ENCODE results near the gene CABP7. TPM values are rescaled to one million over a fixed set of nuclear protein-coding genes. Genes with fewer than 3 reads are reported as not detected.

The CABP7 gene
- total and polyA plus RNA-seq, 2 of the 13 experiments (the other 11 are each of a cell fraction or from before 2014, with no cell fraction given) = 0.08 TPM; not detected in 1

GRCh38 chr22:29720811-29721323 is 1.1 kb downstream of the CABP7 start:
- DNase-seq (ENCODE audit: low spot score) (no peak), ATAC-seq (no peak), FAIRE-seq (no peak)
- TF ChIP-seq ZNF124 (CRISPR knock-in tag; IDR thresholded peaks at IDR 0.05) (no peak), ZNF329 (CRISPR knock-in tag; IDR thresholded peaks at IDR 0.05; ENCODE audit: low read depth) (peak; percentile 72; the same call in 1 of the 2 replicates), ZNF160 (CRISPR knock-in tag; IDR thresholded peaks at IDR 0.05) (no peak)
- no peak overlapping the region for H3K9ac ChIP-seq (ENCODE audit: insufficient read depth, low read depth, low read length)
- peaks cover 25% of the 10 kb centered on the region; the same call in 1 of the 2 replicates for H4K20me1 ChIP-seq (ENCODE audit: insufficient read depth, low read length)
- peak overlapping the region; percentile 27; the same call in 1 of the 2 replicates for H3K4me2 ChIP-seq (ENCODE audit: low read depth, low read length)
- peaks cover 26 to 69% of the 10 kb centered on the region in 2 experiments for H3K27me3 ChIP-seq (ENCODE audit: control insufficient read depth in 1 of 2, insufficient read depth in 2 of 2, low read length in 2 of 2)
- POLR2A ChIA-PET = no interaction called here
- in situ Hi-C loops (cut with HindIII; ENCODE audit: extremely low pct_ligation_motif_present, low pct_unique_long_range_greater_than_20kb) = no loop called here
- no peak overlapping the region for H2AFZ ChIP-seq (ENCODE audit: low read length)
- no peaks in the 10 kb centered on the region for H3K36me3 ChIP-seq (replicated peaks in 1 of 2; ENCODE audit: control insufficient read depth in 1 of 2, insufficient read depth in 2 of 2, low read length in 2 of 2)
- peak overlapping the region in 1 of 3 experiments; percentile 40; a peak in 1 of 6 replicates for H3K4me3 ChIP-seq (replicated peaks in 1 of 3; ENCODE audit: insufficient read depth in 1 of 3, low read depth in 2 of 3, low read length in 3 of 3)
- intact Hi-C loops (cut with micrococcal nuclease; ENCODE audit: unreplicated experiment) = no loop called here
- WGBS (ENCODE audit: low lambda C conversion rate) = 8% methylated on average over 14 of the region's 53 CpGs
- H3K79me2 ChIP-seq (ENCODE audit: insufficient read depth, low read length) = no peaks in the 10 kb centered on the region
- no peak overlapping the region for H3K27ac ChIP-seq (ENCODE audit: extremely low read length, insufficient read depth, low read length)
- H3K4me1 ChIP-seq (ENCODE audit: insufficient read depth, low read length) = peaks cover 8% of the 10 kb centered on the region; the same call in 1 of the 2 replicates
- no peaks in the 10 kb centered on the region for H3K9me3 ChIP-seq (ENCODE audit: low read length)
- BruUV-seq (replicated peaks) = no TSS peak
- CTCF ChIA-PET (ENCODE audit: low intra/inter-chr PET ratio, low total read pairs) = no interaction called here

GRCh38 chr22:29722151-29722550 is 2.3 kb downstream of the CABP7 start:
- H3K9ac ChIP-seq (ENCODE audit: insufficient read depth, low read depth, low read length) = no peak overlapping the region
- no peak overlapping the region for H3K4me2 ChIP-seq (ENCODE audit: low read depth, low read length)
- no peak overlapping the region for H3K27ac ChIP-seq (ENCODE audit: extremely low read length, insufficient read depth, low read length)
- peaks cover 26 to 73% of the 10 kb centered on the region in 2 experiments for H3K27me3 ChIP-seq (ENCODE audit: control insufficient read depth in 1 of 2, insufficient read depth in 2 of 2, low read length in 2 of 2)
- FAIRE-seq (no peak), ATAC-seq (no peak), DNase-seq (ENCODE audit: low spot score) (no peak)
- no TSS peak for BruUV-seq (replicated peaks)
- no peak overlapping the region for H3K4me3 ChIP-seq (replicated peaks in 1 of 3; ENCODE audit: insufficient read depth in 1 of 3, low read depth in 2 of 3, low read length in 3 of 3)
- intact Hi-C loops (cut with micrococcal nuclease; ENCODE audit: unreplicated experiment) (no loop called here), in situ Hi-C loops (cut with HindIII; ENCODE audit: extremely low pct_ligation_motif_present, low pct_unique_long_range_greater_than_20kb) (no loop called here)
- no peak overlapping the region for H2AFZ ChIP-seq (ENCODE audit: low read length)
- ChIA-PET CTCF (ENCODE audit: low intra/inter-chr PET ratio, low total read pairs) (no interaction called here), POLR2A (no interaction called here)
- no peaks in the 10 kb centered on the region for H3K9me3 ChIP-seq (ENCODE audit: low read length)
- H4K20me1 ChIP-seq (ENCODE audit: insufficient read depth, low read length) = peaks cover 17% of the 10 kb centered on the region; the same call in 1 of the 2 replicates
- H3K4me1 ChIP-seq (ENCODE audit: insufficient read depth, low read length) = peaks cover 12% of the 10 kb centered on the region; the same call in 1 of the 2 replicates
- no peaks in the 10 kb centered on the region for H3K79me2 ChIP-seq (ENCODE audit: insufficient read depth, low read length)
- no peaks in the 10 kb centered on the region for H3K36me3 ChIP-seq (replicated peaks in 1 of 2; ENCODE audit: control insufficient read depth in 1 of 2, insufficient read depth in 2 of 2, low read length in 2 of 2)
- TF ChIP-seq PRDM10 (CRISPR knock-in tag; IDR thresholded peaks at IDR 0.05; ENCODE audit: low read depth) (no peak), ZNF253 (CRISPR knock-in tag; IDR thresholded peaks at IDR 0.05; ENCODE audit: borderline replicate concordance) (no peak), ZNF362 (CRISPR knock-in tag; IDR thresholded peaks at IDR 0.05; ENCODE audit: borderline replicate concordance) (no peak), STAG1 (CRISPR knock-in tag; IDR thresholded peaks at IDR 0.05) (no peak), NFKB2 (CRISPR knock-in tag; IDR thresholded peaks at IDR 0.05; ENCODE audit: borderline replicate concordance) (no peak), SMAD9 (CRISPR knock-in tag; IDR thresholded peaks at IDR 0.05) (no peak), ZNF710 (CRISPR knock-in tag; IDR thresholded peaks at IDR 0.05; ENCODE audit: borderline replicate concordance) (no peak), ZNF296 (CRISPR knock-in tag; conservative IDR thresholded peaks at IDR 0.05) (no peak)
- WGBS (ENCODE audit: low lambda C conversion rate) = no CpG with 5 or more reads among the region's 7 CpGs
